Measurements from ENCODE around the gene RBMS1.

DNA sequence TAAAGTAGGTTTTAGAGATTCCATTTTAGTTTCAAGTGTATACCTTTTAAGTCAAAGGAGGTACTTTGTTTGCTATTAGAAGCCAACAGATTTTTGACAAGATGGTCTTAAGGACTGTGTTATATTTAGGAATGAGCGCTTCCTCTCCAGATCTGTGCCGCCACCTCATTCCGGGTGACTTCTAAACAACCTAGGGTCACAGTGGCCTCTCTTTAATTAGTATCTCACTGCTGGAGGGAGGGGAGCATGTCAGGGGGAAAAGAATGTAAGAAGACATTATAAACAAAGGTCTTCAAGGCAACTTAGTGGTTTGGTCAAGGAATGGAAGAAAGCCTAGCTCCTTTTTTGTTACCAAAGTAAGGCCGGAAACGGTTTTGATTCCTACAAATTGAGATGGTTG, 67.0 kb downstream of the RBMS1 start:
- TF ChIP-seq POLR2AphosphoS5 (IDR thresholded peaks at IDR 0.05) (no peak), POLR2A (IDR thresholded peaks at IDR 0.05) (no peak)
- TF ChIP-seq, protein P1, sequence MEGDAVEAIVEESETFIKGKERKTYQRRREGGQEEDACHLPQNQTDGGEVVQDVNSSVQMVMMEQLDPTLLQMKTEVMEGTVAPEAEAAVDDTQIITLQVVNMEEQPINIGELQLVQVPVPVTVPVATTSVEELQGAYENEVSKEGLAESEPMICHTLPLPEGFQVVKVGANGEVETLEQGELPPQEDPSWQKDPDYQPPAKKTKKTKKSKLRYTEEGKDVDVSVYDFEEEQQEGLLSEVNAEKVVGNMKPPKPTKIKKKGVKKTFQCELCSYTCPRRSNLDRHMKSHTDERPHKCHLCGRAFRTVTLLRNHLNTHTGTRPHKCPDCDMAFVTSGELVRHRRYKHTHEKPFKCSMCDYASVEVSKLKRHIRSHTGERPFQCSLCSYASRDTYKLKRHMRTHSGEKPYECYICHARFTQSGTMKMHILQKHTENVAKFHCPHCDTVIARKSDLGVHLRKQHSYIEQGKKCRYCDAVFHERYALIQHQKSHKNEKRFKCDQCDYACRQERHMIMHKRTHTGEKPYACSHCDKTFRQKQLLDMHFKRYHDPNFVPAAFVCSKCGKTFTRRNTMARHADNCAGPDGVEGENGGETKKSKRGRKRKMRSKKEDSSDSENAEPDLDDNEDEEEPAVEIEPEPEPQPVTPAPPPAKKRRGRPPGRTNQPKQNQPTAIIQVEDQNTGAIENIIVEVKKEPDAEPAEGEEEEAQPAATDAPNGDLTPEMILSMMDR (IDR thresholded peaks at IDR 0.05), result no peak
